GM21528 (cell line): ENCODE measurements around the gene EFNA5.

Experiments used
- ATAC-seq: cut with Tn5 transposase; IDR thresholded peaks from one replicate; pipeline ENCODE4 v1.9.1; 2021; ENCODE audit warnings: mild to moderate bottlenecking, moderate library complexity; ENCODE audit not compliant: unreplicated experiment, low FRiP score

EFNA5 gene

DNA sequence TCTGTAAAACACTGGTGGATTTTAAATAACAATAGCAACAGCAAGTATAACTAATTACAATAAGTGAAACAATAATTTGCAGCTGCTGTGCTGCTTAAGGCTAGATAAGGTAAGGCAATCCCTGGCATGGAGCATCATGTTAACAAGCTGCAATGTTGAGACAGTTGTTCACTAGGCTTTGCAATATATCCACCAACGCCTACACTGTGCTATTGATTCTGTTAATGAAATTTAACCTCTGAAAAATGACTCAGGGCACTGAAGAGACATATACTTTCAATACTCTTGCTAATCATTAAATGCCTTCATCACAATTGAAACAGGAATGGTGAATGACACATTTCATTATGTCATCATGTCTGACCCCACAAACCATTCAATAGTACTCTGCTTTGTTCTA lies 255.0 kb downstream of the EFNA5 start:
- ATAC-seq, result no peak

DNA sequence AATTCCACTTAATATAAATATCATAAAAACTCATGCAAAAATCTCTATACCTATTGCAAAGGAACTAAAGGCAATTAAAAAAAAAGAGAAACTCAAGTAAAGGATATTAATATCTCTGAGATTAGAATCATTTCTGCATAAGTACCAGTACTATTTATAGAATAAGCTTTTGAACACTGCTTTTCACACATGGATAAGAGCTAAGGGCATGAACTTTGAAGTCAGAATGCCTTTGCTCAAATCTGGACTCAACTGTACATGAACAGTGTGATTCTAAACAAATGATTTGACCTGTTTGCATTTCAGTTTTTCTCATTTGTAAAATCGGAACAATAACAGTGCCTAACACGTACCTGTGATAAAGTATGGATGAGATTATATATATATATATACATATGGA lies 255.9 kb downstream of the EFNA5 start:
- no peak for ATAC-seq

DNA sequence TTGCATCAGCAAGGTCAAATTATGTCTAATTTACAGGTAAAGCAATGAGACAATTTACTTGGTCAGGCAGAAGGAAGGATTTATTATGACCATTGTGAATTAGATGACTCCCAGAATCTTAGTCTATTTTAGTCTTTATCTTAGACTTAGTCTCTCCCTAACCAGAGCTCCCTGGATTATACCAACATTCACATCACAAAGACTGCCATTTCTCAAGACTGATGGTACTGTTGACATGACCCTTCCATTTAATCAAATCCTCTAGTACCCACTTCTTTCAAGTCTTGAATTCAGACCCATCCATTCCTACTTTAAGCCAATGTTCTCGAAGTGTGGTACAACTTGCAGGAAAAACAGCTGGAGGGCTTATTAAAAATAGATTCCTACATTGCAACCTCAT lies 257.0 kb downstream of the EFNA5 start:
- ATAC-seq, result no peak

DNA sequence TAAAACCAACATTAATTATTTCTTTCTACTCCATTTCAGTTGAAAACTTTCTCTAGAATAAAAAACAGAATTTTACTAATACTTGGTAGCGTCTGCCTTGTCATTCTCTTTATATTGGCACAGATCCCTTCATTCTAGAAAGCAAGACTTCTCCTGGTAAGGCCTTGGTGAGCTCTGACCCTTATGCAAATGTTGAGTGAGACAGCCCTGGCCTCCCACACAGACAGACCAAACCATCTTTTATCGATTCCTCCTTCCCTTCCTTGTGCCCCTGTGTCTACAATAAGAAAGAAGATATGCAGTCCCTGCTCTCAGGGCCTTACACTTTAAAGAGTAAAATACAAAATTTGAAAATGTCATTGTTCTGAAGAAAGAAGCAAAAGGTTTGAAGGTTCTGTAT lies 262.2 kb downstream of the EFNA5 start:
- no peak for ATAC-seq

DNA sequence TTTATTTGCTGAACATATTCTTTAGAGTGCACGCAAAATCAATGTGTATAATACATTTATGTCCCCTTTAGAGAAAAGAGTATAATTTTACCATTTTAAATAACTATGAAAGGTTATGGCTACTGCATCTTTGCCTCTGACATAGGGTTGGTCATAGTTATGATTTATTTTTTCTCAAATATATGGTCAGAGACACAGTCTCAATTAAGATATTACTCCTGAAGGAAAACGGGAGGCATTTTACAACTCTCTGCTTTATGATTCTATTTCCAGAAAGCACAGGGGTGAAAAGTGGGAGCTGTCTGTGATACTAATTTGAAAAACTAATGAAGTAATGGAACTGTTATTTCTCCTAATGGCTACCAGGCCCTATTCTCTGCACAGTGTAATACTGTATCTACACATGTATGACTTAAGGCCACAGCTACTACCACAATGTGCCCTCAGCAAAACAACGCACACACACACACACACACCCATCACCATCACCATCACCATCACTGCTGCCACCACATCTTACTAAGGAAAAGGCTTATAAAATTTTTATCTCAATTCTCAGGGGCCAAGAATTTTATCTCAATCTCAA lies 262.9 kb downstream of the EFNA5 start:
- ATAC-seq, result no peak

DNA sequence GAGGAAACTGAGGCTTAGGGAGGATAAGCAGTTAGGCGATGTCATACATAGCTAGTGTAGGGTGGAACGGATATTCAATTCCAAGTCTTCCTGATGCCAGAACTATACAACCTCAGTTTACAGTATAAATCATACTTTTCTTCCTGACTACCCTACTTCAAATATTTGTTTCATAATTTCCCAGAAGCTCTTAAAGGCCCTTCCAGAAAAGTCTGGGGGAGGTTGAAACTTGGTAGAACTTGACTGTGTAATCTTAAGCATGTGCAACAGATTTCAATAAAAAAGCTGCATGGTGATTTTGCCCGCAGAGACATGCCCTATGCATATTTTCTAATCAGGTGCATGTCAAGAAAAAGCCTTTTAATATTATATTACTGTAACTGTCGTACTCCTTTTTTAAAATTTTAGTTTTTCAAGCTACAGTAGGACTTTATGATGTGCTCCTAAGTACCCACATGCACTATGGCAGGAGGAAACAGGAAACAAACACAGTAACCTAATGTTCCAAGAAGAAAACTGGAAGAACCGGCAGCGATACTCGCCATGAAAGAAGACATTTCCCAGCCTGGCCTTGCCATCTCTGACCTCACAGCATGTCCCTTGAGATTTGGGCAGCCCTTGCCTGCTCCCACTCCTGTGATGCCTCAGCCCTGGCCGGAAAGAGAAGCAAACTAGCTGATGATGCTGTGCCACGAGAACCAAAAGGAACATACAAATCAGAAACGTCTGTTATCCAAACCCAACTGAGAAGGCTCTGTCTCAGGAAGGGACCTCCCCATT lies 266.0 kb downstream of the EFNA5 start:
- no peak for ATAC-seq

DNA sequence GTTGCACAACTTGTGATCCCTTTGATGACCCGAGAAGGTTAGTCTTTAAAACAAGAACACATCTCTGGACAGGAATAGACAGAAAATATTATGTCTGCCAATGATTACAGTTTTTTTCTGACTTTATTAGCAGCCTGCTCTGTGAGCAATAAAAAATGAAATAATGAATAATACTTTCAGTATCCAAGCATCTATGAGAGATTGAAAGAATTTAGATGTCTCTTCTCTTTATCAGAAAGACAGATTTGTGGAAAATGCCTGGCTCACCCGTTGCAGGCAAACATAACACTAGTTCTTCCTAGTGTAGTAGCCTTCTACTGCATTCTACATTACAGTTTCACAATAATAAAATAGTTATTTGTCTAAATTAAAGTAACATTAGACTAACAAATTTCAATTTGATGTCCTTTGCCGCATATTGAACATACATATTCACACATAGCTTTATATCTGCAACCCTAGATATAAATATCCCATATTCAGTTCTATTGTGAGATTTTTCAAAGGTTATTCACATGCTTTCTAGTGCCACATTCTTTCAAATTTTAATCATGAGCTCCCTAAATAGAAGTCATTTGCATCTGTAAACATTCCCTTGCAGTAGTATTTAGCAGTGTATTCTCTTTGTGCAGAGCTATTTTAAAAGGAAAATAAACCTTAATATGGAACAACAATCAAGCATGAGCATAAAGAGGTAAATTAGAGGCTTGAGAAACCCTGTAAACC lies 267.3 kb downstream of the EFNA5 start:
- ATAC-seq, result no peak

DNA sequence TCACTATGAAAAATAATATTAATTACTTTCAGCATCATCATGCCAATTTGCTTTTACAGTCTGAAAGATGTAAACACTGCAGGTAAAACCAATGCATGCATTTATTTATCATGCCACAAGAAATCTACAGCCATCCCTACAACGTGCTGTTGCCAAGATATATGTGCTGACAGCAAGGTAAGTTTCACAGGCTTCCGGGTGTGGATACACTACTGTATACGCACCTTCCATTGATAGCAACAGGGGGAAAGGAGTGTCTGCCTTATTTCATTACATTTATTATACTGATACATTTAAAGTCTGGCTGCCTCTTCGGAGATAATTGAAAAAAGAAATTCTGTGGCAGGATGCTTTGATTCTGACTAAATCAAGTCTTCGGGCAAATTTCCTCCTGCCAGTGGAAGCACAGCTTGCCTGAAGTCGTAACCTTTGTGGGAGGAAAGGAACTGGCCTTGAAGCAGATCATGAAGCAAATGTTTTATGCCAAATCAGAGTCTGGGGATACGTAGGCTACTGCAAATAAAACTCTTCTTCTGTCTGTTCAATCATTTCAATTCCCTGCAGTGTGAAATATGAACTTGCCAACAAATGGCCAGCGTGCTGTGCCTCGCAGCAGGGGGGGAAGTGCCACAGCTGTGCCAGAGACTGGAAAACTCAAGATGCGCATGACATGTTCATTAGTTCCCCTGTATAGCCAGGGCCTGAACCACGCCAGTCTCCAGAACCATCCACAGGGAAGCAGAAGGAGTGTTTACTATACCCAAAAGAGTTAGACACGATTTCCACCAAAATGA lies 268.1 kb downstream of the EFNA5 start:
- no peak for ATAC-seq

DNA sequence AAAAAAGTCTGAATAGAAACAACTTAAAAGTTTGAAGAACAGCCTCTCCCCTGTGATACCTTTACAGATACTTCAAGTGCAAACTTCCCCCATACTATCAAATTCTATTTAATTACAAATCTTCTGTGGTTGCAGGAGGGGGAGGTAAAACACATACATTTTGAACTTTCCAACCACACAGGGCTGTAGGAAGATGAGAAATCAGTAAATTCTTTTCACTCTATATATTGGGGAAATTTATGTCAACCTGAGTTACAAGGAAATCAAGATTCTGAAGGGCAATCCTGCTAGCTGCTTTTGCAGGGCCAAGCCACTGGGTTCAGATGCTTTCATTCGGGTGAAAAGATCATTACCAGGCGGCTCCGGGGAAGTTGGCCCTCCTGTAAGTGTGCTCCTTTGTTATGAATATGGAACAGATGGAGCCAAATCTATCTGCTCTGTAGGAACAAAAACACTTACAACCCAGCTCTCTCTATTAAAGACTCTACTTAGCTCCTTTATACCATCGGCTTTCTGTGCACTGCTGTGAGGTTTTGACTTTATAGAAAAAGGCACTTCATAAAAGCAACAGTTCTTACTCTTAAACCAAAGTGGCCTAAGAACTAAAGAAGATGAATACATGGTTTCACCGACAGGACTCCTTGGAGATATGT lies 269.1 kb downstream of the EFNA5 start:
- no peak for ATAC-seq

DNA sequence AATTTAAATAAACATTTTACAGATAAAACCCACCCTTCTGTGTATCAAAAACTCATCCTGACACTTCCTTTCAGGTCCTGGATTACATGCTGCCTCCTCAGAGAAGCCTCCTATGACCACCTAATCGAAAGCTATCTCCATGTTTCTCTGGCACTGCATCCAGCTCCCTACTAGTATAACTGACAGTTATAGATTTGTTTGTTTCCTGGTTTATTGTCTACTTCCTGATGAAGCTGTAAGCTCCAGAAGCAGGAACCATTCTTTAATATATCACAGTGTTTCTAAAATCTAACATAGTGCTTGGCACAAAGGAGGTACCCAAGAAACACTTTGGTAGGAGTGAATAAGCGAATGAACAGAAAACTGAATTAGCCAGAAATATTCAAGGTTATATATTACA lies 270.4 kb downstream of the EFNA5 start:
- ATAC-seq, result no peak

DNA sequence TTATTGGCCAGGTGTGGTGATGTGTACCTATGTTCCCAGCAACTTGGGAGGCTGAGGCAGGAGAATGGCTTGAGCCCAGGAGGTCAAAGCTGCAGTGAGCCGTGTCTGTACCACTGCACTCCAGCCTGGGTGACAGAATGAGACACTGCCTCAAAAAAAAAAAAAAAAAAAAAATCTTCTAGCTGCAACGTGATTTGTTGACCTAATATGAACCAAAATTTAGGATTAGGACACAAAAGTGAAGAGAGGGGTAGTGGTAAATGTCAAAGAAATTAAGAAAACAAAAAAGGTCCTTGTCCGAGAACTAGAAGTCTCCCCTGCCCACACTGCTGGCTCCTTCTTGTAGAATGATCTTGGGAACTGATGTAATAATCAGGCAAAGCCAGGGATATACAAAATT lies 272.0 kb downstream of the EFNA5 start:
- no peak for ATAC-seq

DNA sequence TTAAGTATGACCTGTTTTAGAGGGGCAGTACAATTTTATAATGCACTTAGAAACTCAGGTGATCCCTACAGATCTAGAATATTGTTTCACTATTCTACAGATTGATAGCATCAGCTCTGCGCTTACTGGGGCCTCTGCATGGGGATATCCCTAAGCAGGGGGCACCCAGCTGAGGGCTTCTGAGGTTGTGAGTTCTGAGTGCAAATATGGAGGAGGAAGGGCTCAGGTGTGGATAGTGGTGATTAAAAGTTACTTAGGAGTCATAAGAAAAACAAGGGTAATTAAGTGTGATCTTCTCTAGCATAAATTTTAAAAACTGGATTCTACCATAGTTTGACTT lies 274.4 kb downstream of the EFNA5 start:
- peak; percentile 42 for ATAC-seq

DNA sequence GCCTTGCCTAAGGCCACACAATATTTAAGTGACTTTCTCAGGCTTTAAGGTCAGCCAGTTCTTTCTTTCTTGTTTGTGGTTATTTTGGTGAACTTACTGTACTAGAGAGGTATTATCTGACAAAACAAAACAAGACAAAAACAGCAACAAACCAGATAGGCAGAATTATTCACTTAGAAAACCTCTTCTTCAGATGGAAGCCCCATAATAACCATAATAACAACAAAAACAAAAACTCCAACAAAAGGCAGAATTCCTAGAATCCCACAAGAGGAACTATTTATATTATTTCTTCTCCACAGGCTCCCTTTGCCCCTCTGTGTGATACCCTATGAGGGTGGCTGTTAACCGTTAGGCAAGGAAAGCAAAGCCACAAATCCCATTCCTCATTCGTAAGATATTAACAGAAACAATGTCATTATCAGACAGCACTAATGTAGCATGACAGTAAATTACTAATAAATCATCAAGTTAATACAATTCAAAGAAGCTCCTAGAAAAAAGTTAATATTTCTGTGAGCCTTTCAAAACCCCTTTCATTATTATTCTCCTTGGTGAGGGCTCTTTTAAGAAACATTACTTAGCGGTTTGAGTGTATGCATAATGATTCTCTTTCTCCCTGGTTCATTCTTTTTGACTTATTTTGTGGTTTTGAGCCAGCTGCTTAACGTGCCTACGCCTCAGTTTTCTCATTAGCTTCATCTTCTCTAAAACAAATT lies 274.9 kb downstream of the EFNA5 start:
- ATAC-seq, result peak; percentile 80

DNA sequence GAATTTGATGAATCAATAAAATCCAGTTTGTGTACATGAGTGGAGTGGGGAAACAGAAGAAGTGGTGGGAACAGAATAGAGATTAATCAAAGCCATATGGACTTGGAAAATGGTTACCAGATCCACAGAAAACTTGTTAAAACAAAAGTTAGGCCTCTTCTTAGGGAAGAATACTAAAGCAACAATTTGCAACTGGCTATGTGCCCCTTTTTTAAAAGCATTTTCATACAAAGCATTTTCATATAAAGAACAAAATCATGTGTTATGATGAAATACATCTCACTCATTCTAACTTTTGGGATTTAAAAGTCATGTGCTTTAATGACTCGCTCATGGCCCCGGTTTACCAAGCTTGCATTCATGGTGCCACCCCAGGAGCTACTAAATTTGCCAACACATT lies 276.9 kb downstream of the EFNA5 start:
- ATAC-seq, result no peak

DNA sequence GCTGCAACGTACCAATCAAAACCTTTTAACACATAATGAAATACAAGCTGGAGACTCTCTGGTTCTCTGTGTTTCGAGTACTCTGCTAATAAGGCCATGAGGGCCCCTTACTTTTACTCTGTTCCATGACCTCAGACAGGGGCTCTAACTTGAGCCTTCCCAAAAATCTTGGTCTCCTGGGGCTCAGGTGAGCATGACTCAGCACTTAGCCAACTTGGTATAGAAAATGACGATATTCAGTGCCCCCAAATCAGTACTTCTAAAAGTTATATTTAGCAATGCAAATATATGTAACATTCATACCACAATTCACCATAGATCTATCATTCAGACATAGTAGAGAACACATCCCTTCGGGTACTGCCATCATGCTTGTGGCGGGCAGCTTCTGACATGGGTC lies 278.9 kb downstream of the EFNA5 start:
- ATAC-seq, result no peak

DNA sequence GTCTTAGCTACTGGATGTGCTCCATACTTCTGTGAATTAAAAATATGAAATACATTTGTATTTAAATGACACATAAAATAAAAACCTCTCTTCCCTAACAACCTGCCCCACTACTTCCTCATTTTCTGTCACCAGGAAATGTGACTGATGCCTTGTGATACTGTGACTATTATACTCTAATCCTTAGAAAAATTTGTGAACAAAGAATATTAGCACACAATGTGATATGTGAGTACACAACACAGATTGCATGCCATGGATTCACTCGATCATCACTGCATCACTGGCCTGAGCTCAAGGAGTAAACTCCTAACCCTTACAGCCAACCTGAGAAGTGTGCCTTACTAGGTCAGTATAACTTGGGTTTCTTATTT lies 281.0 kb downstream of the EFNA5 start:
- no peak for ATAC-seq

DNA sequence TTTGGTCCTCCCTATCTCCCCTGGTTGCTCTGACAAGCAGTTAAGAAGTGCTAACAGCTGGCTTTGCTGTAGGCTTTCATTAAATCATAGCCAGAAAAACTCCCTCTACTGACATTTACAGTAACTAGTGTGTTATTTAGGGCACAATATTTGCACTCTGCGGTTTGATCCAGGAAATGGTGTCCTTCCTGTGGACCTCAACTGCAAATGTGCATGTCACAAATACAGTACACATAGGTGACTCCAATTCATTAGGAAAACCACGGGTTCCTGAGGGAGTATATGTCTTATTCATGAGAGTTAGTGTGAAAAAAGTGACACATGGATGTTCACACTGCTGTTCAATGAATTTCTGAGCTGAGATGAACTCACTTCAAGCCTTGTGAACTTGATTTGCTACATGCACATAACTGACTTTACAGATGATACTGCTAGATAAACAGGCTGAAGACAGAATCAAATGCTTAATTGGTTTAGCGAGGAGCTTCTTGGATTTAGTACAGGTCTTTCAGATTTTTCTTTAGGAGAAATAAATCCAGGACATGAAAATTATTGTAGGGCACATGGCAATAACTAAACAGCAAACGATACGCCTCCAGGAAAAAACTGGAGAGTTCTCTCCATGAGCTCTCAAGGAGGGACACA lies 281.5 kb downstream of the EFNA5 start:
- peak; percentile 86 for ATAC-seq

DNA sequence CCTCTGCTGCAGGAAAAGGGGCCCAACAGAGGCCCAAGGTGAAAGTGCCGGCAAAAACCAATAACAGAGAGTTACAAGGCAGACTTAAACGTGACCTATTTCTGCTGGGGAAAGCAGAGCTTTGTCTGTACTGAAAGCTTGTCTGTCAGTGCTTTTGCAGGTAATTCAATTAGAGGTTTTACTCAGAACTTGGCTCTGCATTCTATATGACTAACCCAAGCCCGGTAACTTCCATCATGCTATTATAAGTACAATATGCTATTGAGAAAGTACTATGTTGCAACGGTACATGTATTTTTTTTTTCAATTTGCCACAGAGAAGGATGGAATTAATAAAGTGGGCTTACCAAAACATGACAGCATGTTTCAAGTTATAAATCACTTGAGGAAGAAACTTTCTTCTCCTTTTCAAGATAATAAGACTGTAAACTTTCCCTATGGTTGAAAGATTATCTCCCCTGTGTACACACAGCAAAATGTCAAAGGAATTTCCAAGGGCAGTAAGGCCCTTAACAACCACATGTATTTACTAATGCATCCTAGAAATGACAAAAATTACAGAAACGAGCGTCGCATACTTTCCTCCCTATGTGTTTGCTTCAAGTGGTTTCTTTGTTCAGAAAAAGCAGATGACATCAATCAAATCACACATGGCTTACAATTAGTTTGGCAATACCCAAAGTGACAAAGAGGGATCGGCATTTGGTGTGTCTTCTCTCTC lies 282.4 kb downstream of the EFNA5 start:
- peak; percentile 39 for ATAC-seq
